Testis (tissue), 2 donors: ENCODE measurements around the gene RALB.

Source experiments
- POLR2A ChIP-seq: fragments of 450-650 bp; IDR thresholded peaks from one replicate; pipeline ENCODE4 v1.6.1; 2017; ENCODE audit warnings: antibody characterized with exemption, mild to moderate bottlenecking, moderate library complexity
- TF ChIP-seq, protein P1 (sequence below), 3 experiments: fragments of 450-650 bp in 2 of 3; fragments of 200-600 bp in 1 of 3; sonication (generic) in 1 of 3; IDR thresholded peaks; one replicate each; pipeline ENCODE4 v1.5.1; 2016 to 2019; ENCODE audit warnings: antibody characterized with exemption in 3 of 3, mild to moderate bottlenecking in 2 of 3, moderate library complexity in 1 of 3

DNA sequence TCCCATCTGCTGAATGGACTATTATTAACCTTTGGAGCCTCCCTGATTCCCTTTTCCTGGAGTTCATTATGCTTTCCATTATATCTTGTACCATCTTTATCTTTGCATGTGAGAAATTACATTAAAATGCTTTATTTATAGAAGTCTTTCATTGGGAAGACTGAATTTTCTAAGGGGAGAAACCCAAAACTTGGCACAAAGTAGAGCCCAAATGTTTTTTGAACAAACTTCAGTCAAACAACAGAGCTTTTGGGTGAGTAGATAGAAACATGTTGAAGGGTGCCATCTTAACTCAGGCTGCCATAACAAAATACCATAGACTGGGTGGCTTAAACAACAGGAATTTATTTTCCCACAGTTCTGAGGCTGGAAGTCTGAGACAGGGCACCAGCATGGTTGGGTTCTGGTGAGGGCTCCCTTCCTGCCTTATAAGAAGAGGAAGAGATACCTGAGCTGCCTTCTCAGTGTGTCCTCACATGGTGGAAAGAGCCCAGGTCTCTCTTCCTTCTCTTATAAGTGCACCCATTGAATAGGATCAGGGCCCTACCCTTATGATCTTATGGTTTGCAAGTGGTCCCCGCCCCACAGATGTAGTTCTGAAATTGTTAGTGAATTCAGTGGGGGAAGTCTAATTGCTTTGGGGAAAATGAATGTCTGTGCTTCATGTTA, 19.2 kb downstream of the RALB start:
- TF ChIP-seq, protein P1, sequence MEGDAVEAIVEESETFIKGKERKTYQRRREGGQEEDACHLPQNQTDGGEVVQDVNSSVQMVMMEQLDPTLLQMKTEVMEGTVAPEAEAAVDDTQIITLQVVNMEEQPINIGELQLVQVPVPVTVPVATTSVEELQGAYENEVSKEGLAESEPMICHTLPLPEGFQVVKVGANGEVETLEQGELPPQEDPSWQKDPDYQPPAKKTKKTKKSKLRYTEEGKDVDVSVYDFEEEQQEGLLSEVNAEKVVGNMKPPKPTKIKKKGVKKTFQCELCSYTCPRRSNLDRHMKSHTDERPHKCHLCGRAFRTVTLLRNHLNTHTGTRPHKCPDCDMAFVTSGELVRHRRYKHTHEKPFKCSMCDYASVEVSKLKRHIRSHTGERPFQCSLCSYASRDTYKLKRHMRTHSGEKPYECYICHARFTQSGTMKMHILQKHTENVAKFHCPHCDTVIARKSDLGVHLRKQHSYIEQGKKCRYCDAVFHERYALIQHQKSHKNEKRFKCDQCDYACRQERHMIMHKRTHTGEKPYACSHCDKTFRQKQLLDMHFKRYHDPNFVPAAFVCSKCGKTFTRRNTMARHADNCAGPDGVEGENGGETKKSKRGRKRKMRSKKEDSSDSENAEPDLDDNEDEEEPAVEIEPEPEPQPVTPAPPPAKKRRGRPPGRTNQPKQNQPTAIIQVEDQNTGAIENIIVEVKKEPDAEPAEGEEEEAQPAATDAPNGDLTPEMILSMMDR (IDR thresholded peaks at IDR 0.05), result no peak
- no peak for TF ChIP-seq POLR2A
